ENCODE measurements around the gene UTP3. TPM values are rescaled to one million over a fixed set of nuclear protein-coding genes. Genes with fewer than 3 reads are reported as not detected.
A peak's percentile ranks its signal among the peaks of the same experiment; 100 is the strongest.
"Not testable (repeated sequence)": the region's sequence is repeated elsewhere in the genome, so short reads cannot be mapped to it uniquely, and the experiment has no call there.

UTP3 gene
- total RNA-seq, 2 donors from 2014 or later = 19.3 to 31.6 TPM

DNA sequence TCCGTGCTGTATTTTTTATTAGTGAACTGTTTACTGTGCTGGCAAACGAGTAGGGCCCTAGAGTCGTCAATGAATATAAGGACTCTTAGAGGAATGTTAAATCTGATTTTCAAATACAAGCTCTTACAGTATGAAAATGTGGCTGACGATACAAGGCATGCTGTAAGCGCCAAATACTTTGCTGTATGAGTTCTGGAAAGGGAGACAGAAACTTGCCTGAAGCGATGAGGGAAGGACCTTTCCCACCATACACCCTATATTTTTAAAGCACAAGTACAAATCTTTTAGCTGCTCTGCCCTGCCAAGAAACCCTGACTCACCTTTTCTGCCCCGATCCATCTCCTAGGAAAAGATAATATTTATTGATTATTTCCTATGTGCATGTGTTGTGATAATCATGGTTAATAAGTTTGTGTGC is 17.7 kb downstream of the UTP3 start:
- peaks cover 0 to 5% of the 10 kb centered on the region in 2 donors for H3K36me3 Mint-ChIP-seq
- DNase-seq (ENCODE audit: low spot score in 2 of 2) (no peak), ATAC-seq (no peak)
- no peaks in the 10 kb centered on the region for H3K9me3 Mint-ChIP-seq
- H3K27ac Mint-ChIP-seq = peak overlapping the region; percentile 88 to 93

- no peaks in the 10 kb centered on the region for H3K9me3 Mint-ChIP-seq
- H3K27ac Mint-ChIP-seq = peak overlapping the region; percentile 88 to 93
- DNase-seq (ENCODE audit: low spot score in 2 of 2) = no peak
- no peak for ATAC-seq
- peaks cover 0 to 5% of the 10 kb centered on the region in 2 donors for H3K36me3 Mint-ChIP-seq
Measured at GRCh38 chr4:70706516-70706915, 18.2 kb downstream of the UTP3 start.

DNA sequence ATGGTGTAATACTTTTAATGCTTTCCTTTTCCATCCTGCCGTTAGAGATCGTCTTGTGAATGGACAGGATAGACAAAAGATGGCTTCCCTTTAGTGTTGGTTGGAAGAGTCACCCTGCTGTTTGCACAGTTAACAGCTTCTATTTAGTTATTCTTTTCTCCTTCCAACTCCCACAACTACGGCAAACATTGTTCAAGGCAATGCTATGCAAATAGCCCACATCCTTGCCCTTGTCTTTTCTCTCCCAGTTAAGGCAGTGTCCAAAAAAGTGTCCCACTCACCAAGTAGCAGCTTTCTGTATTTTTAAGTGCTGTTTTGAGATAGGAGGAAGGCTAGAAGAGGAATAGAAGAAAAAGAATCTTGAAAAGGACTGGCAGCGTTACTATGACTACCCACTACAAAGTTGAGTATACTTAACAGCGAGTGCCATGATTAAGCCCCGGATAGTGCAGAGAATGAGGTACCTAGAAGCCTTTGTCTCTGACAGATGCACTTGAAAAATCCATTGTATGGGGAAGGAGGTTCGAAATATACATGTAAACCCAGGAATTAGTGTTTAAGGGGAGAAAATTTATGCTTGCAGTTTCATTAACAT is 21.4 kb downstream of the UTP3 start:
- DNase-seq (ENCODE audit: low spot score in 2 of 2) (no peak), ATAC-seq (no peak)
- Mint-ChIP-seq H3K9me3 (no peaks in the 10 kb centered on the region), H3K27ac (no peak overlapping the region), H3K36me3 (peaks cover 0 to 5% of the 10 kb centered on the region in 2 donors)

DNA sequence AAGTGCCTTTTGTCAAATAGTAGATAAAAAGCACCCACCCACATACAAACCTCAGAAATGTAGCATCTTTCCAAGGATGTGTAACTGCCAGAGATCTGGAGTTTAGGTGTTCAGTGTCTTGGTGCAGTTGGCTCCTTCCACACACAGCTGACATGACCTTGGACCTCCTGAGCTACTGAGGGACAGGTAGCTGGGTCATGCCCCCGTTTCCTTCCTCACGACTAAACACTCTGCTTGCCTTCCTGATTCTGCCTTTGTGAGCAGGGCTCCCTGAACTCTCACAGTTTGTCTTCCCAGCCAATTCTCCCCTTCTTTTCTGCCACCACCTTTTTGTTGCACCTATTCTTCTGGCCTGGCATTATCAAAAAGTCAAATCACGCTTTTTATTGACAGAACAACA is 23.3 kb downstream of the UTP3 start:
- DNase-seq (ENCODE audit: low spot score in 2 of 2) = no peak
- Mint-ChIP-seq H3K27ac (no peak overlapping the region), H3K36me3 (no peaks in the 10 kb centered on the region), H3K9me3 (no peaks in the 10 kb centered on the region)
- ATAC-seq = no peak

- H3K9me3 Mint-ChIP-seq = no peaks in the 10 kb centered on the region
- ATAC-seq = no peak
- H3K27ac Mint-ChIP-seq = no peak overlapping the region
- no peak for DNase-seq (ENCODE audit: low spot score in 2 of 2)
- no peaks in the 10 kb centered on the region for H3K36me3 Mint-ChIP-seq
Measured at GRCh38 chr4:70712150-70712549, 23.8 kb downstream of the UTP3 start.

- ATAC-seq = no peak
- DNase-seq (ENCODE audit: low spot score in 2 of 2) = no peak
- no peaks in the 10 kb centered on the region for H3K9me3 Mint-ChIP-seq
- no peak overlapping the region for H3K27ac Mint-ChIP-seq
- H3K36me3 Mint-ChIP-seq = no peaks in the 10 kb centered on the region
Measured at GRCh38 chr4:70712604-70713452, 24.5 kb downstream of the UTP3 start.

DNA sequence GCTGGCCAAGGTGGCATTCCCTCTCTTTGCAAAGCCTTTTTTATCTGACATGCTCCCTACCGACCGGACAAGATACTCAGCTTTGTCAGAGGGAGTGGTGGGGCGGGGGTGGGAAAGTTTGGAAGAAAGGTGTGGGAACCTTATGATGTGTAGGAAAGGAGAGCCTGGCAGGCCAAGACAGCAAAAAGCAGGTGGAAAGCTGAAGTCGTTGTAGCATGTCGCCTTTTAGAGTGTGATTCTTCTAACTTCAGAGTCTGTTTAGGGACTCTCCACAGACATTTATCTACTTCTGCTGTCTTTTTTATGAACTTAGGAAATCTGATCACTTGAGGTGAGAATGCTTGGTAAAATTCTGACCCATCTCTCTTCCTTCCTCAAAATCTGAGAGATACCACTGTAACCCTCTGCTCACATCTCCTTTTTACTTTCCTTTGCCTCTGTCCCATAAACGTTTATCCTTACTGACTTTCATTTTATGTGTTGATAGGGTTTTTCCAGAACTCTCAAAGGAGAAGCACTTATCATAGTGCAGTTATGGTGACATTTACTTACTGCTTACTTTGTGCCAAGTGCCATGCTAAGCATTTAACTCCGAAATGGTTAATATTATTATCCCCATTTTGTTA is 25.2 kb downstream of the UTP3 start:
- ATAC-seq = peak in 1 of 2 donors; percentile 10
- no peaks in the 10 kb centered on the region for H3K36me3 Mint-ChIP-seq
- no peak overlapping the region for H3K27ac Mint-ChIP-seq
- no peak for DNase-seq (ENCODE audit: low spot score in 2 of 2)
- H3K9me3 Mint-ChIP-seq = no peaks in the 10 kb centered on the region

GRCh38 chr4:70714079-70714887 is 26.0 kb downstream of the UTP3 start:
- ATAC-seq = peak in 1 of 2 donors; percentile 32
- H3K9me3 Mint-ChIP-seq = no peaks in the 10 kb centered on the region

GRCh38 chr4:70715097-70715496 is 26.8 kb downstream of the UTP3 start:
- H3K36me3 Mint-ChIP-seq = no peaks in the 10 kb centered on the region
- ATAC-seq (no peak), DNase-seq (ENCODE audit: low spot score in 2 of 2) (no peak)
- no peak overlapping the region for H3K27ac Mint-ChIP-seq
- no peaks in the 10 kb centered on the region for H3K9me3 Mint-ChIP-seq

More at GRCh38 chr4:70714079-70714887, 26.0 kb downstream of the UTP3 start:
- DNase-seq (ENCODE audit: low spot score in 2 of 2) = no peak
- Mint-ChIP-seq H3K36me3 (no peaks in the 10 kb centered on the region), H3K27ac (no peak overlapping the region)

- ATAC-seq = no peak
- no peaks in the 10 kb centered on the region for H3K36me3 Mint-ChIP-seq
Measured at GRCh38 chr4:70718811-70719604, 30.7 kb downstream of the UTP3 start.

GRCh38 chr4:70721747-70722146 is 33.4 kb downstream of the UTP3 start, which contains the start of gene RUFY3:
Gene RUFY3, plus strand, starts transcription at chr4:70721964. Its CDS starts 610 bp downstream, at chr4:70722574.
- no peak within 1 kb of the TSS for H3K27ac Mint-ChIP-seq

More at GRCh38 chr4:70718811-70719604, 30.7 kb downstream of the UTP3 start:
- no peak for DNase-seq (ENCODE audit: low spot score in 2 of 2)
- H3K9me3 Mint-ChIP-seq = no peaks in the 10 kb centered on the region
- no peak overlapping the region for H3K27ac Mint-ChIP-seq

GRCh38 chr4:70722199-70722791 is 34.0 kb downstream of the UTP3 start:
- H3K27ac Mint-ChIP-seq = no peak overlapping the region
- ATAC-seq = peak; percentile 62 to 74
- DNase-seq (ENCODE audit: low spot score in 2 of 2) = no peak
- H3K36me3 Mint-ChIP-seq = no peaks in the 10 kb centered on the region
- H3K9me3 Mint-ChIP-seq = no peaks in the 10 kb centered on the region

More at GRCh38 chr4:70721747-70722146, 33.4 kb downstream of the UTP3 start, which contains the start of gene RUFY3:
- Mint-ChIP-seq H3K9me3 (no peaks in the 10 kb centered on the region), H3K36me3 (no peaks in the 10 kb centered on the region)
- no peak for ATAC-seq
- DNase-seq (ENCODE audit: low spot score in 2 of 2) = no peak

GRCh38 chr4:70724463-70724862 is 36.1 kb downstream of the UTP3 start:
- DNase-seq (ENCODE audit: low spot score in 2 of 2) (no peak), ATAC-seq (no peak)

DNA sequence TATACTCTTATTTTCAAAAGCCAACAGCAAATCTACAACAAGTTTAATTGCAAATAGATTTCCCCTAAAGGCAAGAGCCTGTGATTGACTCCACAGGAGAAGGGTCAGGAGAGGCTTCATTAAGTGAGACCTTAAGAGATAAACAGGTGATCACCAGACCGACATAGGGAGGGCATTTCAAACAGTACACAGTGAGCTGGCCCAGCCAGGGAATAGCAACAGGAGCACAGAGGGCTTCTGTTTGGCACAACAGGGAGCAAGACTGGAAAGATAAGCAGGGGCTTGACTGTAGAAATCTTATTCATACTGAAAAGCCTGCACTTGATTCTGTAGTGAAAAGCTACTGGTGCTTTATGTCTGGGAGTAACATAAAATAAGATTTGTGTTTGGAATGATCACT is 37.3 kb downstream of the UTP3 start:
- no peaks in the 10 kb centered on the region for H3K36me3 Mint-ChIP-seq
- H3K9me3 Mint-ChIP-seq = no peaks in the 10 kb centered on the region
- no peak overlapping the region for H3K27ac Mint-ChIP-seq
- no peak for ATAC-seq
- DNase-seq (ENCODE audit: low spot score in 2 of 2) = no peak

More at GRCh38 chr4:70724463-70724862, 36.1 kb downstream of the UTP3 start:
- Mint-ChIP-seq H3K36me3 (no peaks in the 10 kb centered on the region), H3K27ac (no peak overlapping the region), H3K9me3 (no peaks in the 10 kb centered on the region)

GRCh38 chr4:70726515-70726914 is 38.2 kb downstream of the UTP3 start:
- not testable (repeated sequence) for ATAC-seq; H3K9me3 Mint-ChIP-seq; DNase-seq (ENCODE audit: low spot score in 2 of 2); H3K36me3 Mint-ChIP-seq; H3K27ac Mint-ChIP-seq
